ENCODE measurements around the gene ZNF512B. TPM values are rescaled to one million over a fixed set of nuclear protein-coding genes. Genes with fewer than 3 reads are reported as not detected.

Gene ZNF512B
- total RNA-seq, 1 donor from 2014 or later: 13.7 TPM

DNA sequence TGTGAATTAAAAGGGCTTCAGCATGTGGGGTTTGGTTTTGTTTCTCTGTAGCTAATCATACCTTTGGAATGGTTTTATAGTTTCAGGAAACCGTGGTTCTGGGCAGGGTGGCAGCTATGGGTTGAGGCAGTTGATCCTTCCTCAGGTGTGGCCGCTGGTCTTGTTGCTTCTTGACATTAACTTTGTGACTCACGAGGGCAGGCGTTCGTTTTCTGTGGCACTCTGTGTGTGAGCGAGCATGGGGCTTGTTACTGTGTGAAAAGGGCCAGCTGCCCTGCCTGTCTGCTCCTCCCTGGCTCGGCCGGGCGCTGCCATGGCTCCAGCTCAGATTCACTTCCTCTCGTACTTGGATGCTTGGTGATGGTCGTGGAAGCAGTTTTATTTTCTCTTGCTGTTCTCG is 58.6 kb downstream of the ZNF512B start:
- no peaks in the 10 kb centered on the region for H3K9me3 ChIP-seq
- TF ChIP-seq, protein P1, sequence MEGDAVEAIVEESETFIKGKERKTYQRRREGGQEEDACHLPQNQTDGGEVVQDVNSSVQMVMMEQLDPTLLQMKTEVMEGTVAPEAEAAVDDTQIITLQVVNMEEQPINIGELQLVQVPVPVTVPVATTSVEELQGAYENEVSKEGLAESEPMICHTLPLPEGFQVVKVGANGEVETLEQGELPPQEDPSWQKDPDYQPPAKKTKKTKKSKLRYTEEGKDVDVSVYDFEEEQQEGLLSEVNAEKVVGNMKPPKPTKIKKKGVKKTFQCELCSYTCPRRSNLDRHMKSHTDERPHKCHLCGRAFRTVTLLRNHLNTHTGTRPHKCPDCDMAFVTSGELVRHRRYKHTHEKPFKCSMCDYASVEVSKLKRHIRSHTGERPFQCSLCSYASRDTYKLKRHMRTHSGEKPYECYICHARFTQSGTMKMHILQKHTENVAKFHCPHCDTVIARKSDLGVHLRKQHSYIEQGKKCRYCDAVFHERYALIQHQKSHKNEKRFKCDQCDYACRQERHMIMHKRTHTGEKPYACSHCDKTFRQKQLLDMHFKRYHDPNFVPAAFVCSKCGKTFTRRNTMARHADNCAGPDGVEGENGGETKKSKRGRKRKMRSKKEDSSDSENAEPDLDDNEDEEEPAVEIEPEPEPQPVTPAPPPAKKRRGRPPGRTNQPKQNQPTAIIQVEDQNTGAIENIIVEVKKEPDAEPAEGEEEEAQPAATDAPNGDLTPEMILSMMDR (IDR thresholded peaks at IDR 0.05): no peak
- H3K36me3 ChIP-seq: no peaks in the 10 kb centered on the region
- intact Hi-C loops (cut with DNase I): no loop called here
- ATAC-seq (peak; percentile 25 to 55), DNase-seq (no peak)
- H3K4me1 ChIP-seq: peaks cover 38% of the 10 kb centered on the region
- no peak overlapping the region for H3K4me3 ChIP-seq
- no peak overlapping the region for H3K27ac ChIP-seq
- H3K27me3 ChIP-seq (ENCODE audit: low read depth): no peaks in the 10 kb centered on the region

DNA sequence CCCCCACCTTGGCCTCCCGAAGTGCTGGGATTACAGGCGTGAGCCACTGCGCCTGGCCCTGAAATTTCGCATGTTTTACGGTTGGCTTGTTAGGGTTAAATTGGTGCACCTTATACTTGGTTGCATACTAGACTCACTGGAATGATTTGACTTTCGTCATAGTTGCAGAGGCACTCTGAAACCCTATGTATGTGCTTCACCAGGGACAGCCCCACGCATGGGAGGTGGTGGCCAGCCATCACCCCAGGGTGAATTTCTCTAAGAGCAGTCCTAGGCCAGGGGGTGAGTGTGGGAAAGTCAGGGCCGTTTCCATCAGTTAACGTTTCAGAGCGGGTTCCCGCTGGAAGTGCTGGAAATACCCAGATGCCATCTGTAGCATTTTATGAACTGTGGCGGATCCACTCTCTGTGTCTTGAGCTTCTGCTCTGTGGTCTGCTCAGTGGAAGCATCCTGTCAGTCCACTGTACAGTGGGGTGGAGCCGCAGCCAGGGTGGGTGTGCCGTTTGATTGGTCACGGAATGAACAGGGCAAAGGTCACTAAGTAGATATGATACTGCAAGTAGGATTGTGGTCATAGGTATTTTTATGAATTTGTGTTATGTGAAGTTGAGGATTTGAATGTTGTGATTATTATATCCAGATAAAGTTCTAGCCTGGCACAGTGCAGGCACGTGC is 61.6 kb downstream of the ZNF512B start:
- Histone ChIP-seq H3K36me3 (no peaks in the 10 kb centered on the region), H3K9me3 (no peaks in the 10 kb centered on the region), H3K27ac (no peak overlapping the region), H3K27me3 (ENCODE audit: low read depth) (no peaks in the 10 kb centered on the region), H3K4me3 (no peak overlapping the region), H3K4me1 (peaks cover 38% of the 10 kb centered on the region)
- intact Hi-C loops (cut with DNase I): no loop called here
- no peak for ATAC-seq
- TF ChIP-seq, protein P1 (IDR thresholded peaks at IDR 0.05): no peak
- DNase-seq: no peak

Small RNAs within 50 kb of the gene (microRNA-seq; reads per million reads assigned to microRNA genes)
- gene MIR1914 (ENCODE audit: borderline number of aligned reads): not detected
- gene MIR647 (ENCODE audit: borderline number of aligned reads): not detected
- gene MIR941-1 (ENCODE audit: borderline number of aligned reads): not detected
- gene MIR941-2 (ENCODE audit: borderline number of aligned reads): not detected
- not detected for gene MIR941-3 (ENCODE audit: borderline number of aligned reads)
- not detected for gene MIR941-4 (ENCODE audit: borderline number of aligned reads)
- gene MIR941-5 (ENCODE audit: borderline number of aligned reads): not detected

Other genes starting within 250 kb of the ZNF512B start
- 8.7 TPM for gene LIME1, start 233.3 kb downstream of the ZNF512B start, total RNA-seq
- gene SLC2A4RG, start 230.2 kb downstream of the ZNF512B start, total RNA-seq: 50.5 TPM
- 9.9 TPM for gene ZBTB46, start 138.7 kb downstream of the ZNF512B start, total RNA-seq
- not detected for gene ABHD16B, start 108.4 kb downstream of the ZNF512B start, total RNA-seq
- 76.9 TPM for gene TPD52L2, start 104.7 kb downstream of the ZNF512B start, total RNA-seq
- 54.5 TPM for gene DNAJC5, start 74.8 kb downstream of the ZNF512B start, total RNA-seq
- gene UCKL1, start 13.5 kb downstream of the ZNF512B start, total RNA-seq: 31.5 TPM
- 3.6 TPM for gene SAMD10, start 9.7 kb upstream of the ZNF512B start, total RNA-seq
- gene PRPF6, start 11.2 kb upstream of the ZNF512B start, total RNA-seq: 57.2 TPM
- 1.2 TPM for gene C20orf204, start 66.3 kb upstream of the ZNF512B start, total RNA-seq
- 48.3 TPM for gene SOX18, start 79.7 kb upstream of the ZNF512B start, total RNA-seq
- gene TCEA2, start 93.3 kb upstream of the ZNF512B start, total RNA-seq: 38.8 TPM
- gene RGS19, start 109.6 kb upstream of the ZNF512B start, total RNA-seq: 57.5 TPM
- gene OPRL1, start 110.2 kb upstream of the ZNF512B start, total RNA-seq: 2.6 TPM
- gene LKAAEAR1, start 114.5 kb upstream of the ZNF512B start, total RNA-seq: 0.97 TPM
- not detected for gene NPBWR2, start 137.6 kb upstream of the ZNF512B start, total RNA-seq
- gene MYT1, start 194.5 kb upstream of the ZNF512B start, total RNA-seq: not detected

Measured in lower lobe of right lung (tissue), 2 donors.